ENCODE measurements around the gene VPS4B.

VPS4B gene

DNA sequence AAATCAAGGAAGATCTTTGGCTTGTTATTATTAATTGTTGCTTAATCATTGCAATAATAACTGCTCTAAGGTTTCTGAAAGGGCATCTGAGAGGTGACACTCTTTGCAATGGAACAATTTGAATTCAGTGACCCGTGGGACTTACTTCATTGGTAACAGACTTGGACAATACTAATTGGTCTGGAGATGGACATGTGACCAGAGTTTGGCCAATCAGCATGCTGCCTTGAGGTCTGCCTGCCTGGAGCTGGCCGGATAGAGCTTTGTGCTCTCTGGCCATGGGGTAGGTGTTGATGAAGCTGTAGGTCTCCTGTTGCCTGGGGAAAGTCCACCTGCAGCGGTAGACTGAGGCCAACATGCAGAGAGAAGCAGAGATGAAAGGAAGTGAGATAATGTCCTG is 24.0 kb upstream of the VPS4B start:
- Histone ChIP-seq H3K4me3 (replicated peaks; ENCODE audit: insufficient read depth, low read length) (no peak overlapping the region), H3K27ac (replicated peaks) (no peak overlapping the region), H3K27me3 (ENCODE audit: insufficient read depth, poor library complexity, severe bottlenecking) (no peaks in the 10 kb centered on the region)
- DNase-seq (ENCODE audit: low read depth in 1 of 2, low spot score in 1 of 2): no peak
- TF ChIP-seq, protein P1, sequence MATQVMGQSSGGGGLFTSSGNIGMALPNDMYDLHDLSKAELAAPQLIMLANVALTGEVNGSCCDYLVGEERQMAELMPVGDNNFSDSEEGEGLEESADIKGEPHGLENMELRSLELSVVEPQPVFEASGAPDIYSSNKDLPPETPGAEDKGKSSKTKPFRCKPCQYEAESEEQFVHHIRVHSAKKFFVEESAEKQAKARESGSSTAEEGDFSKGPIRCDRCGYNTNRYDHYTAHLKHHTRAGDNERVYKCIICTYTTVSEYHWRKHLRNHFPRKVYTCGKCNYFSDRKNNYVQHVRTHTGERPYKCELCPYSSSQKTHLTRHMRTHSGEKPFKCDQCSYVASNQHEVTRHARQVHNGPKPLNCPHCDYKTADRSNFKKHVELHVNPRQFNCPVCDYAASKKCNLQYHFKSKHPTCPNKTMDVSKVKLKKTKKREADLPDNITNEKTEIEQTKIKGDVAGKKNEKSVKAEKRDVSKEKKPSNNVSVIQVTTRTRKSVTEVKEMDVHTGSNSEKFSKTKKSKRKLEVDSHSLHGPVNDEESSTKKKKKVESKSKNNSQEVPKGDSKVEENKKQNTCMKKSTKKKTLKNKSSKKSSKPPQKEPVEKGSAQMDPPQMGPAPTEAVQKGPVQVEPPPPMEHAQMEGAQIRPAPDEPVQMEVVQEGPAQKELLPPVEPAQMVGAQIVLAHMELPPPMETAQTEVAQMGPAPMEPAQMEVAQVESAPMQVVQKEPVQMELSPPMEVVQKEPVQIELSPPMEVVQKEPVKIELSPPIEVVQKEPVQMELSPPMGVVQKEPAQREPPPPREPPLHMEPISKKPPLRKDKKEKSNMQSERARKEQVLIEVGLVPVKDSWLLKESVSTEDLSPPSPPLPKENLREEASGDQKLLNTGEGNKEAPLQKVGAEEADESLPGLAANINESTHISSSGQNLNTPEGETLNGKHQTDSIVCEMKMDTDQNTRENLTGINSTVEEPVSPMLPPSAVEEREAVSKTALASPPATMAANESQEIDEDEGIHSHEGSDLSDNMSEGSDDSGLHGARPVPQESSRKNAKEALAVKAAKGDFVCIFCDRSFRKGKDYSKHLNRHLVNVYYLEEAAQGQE (IDR thresholded peaks at IDR 0.05; ENCODE audit: insufficient replicate concordance, low read depth): no peak
- TF ChIP-seq SPI1 (IDR thresholded peaks at IDR 0.05; ENCODE audit: borderline replicate concordance, low read depth) (no peak), GABPA (IDR thresholded peaks at IDR 0.05; ENCODE audit: low read depth) (no peak), POLR2AphosphoS5 (IDR thresholded peaks at IDR 0.05; ENCODE audit: low read depth) (no peak)
- TF ChIP-seq, protein P2, sequence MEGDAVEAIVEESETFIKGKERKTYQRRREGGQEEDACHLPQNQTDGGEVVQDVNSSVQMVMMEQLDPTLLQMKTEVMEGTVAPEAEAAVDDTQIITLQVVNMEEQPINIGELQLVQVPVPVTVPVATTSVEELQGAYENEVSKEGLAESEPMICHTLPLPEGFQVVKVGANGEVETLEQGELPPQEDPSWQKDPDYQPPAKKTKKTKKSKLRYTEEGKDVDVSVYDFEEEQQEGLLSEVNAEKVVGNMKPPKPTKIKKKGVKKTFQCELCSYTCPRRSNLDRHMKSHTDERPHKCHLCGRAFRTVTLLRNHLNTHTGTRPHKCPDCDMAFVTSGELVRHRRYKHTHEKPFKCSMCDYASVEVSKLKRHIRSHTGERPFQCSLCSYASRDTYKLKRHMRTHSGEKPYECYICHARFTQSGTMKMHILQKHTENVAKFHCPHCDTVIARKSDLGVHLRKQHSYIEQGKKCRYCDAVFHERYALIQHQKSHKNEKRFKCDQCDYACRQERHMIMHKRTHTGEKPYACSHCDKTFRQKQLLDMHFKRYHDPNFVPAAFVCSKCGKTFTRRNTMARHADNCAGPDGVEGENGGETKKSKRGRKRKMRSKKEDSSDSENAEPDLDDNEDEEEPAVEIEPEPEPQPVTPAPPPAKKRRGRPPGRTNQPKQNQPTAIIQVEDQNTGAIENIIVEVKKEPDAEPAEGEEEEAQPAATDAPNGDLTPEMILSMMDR (IDR thresholded peaks at IDR 0.05; ENCODE audit: insufficient read depth, low read length): no peak

DNA sequence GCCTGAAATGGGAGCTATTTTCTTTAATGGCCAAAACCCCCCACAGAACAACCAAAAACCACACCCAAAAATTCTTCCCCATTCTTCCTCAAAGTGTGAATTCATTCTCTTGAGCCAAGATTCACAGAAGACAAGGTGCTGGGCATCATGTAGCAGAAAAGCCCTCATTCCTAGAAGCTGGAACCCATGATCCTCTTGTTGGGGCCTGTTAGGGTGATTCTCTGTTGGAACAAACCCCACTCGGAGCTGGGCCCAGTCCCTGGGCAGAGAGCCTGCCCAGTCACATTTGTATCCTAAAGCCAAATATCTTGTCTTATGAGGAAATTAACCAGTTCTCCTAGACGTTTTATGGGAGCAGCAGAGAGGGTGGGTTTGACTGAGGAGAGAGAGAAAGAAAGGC is 22.8 kb upstream of the VPS4B start:
- Histone ChIP-seq H3K4me3 (replicated peaks; ENCODE audit: insufficient read depth, low read length) (no peak overlapping the region), H3K27me3 (ENCODE audit: insufficient read depth, poor library complexity, severe bottlenecking) (no peaks in the 10 kb centered on the region), H3K27ac (replicated peaks) (peak overlapping the region; percentile 74)
- DNase-seq (ENCODE audit: low read depth in 1 of 2, low spot score in 1 of 2): no peak
- TF ChIP-seq, protein P1 (IDR thresholded peaks at IDR 0.05; ENCODE audit: insufficient replicate concordance, low read depth): no peak
- TF ChIP-seq GABPA (IDR thresholded peaks at IDR 0.05; ENCODE audit: low read depth): no peak
- TF ChIP-seq, protein P2 (IDR thresholded peaks at IDR 0.05; ENCODE audit: insufficient read depth, low read length): no peak
- TF ChIP-seq SPI1 (IDR thresholded peaks at IDR 0.05; ENCODE audit: borderline replicate concordance, low read depth): no peak
- TF ChIP-seq POLR2AphosphoS5 (IDR thresholded peaks at IDR 0.05; ENCODE audit: low read depth): no peak

DNA sequence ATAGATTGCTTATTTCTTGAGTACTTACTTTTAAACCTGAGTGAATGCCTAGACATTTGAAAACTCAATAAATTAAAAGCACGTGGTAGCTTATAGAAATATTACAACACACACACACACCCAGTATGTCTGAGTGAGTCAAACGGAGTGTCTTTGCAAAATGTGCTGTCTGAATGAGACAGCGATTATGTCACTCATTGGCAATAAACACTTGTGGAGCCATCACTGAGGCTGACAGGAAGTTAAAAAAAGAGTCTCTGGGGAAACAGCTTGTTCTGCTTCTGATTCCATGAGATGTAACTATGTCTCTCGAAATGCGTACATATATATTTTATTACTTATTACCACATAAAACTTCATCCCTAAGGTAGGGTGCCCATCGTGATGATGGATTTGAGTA is 22.3 kb upstream of the VPS4B start:
- peak; percentile 95 for DNase-seq (ENCODE audit: low read depth in 1 of 2, low spot score in 1 of 2)
- TF ChIP-seq, protein P2 (IDR thresholded peaks at IDR 0.05; ENCODE audit: insufficient read depth, low read length): no peak
- TF ChIP-seq, protein P1 (IDR thresholded peaks at IDR 0.05; ENCODE audit: insufficient replicate concordance, low read depth): no peak
- TF ChIP-seq SPI1 (IDR thresholded peaks at IDR 0.05; ENCODE audit: borderline replicate concordance, low read depth): peak; percentile 50; the same call in 1 of the 2 replicates
- peak; percentile 64; the same call in 1 of the 2 replicates for TF ChIP-seq POLR2AphosphoS5 (IDR thresholded peaks at IDR 0.05; ENCODE audit: low read depth)
- TF ChIP-seq GABPA (IDR thresholded peaks at IDR 0.05; ENCODE audit: low read depth): peak; percentile 40; the same call in 1 of the 2 replicates
- Histone ChIP-seq H3K4me3 (replicated peaks; ENCODE audit: insufficient read depth, low read length) (no peak overlapping the region), H3K27me3 (ENCODE audit: insufficient read depth, poor library complexity, severe bottlenecking) (no peaks in the 10 kb centered on the region), H3K27ac (replicated peaks) (peak overlapping the region; percentile 74)
